NOMO-1 (cell line): ENCODE measurements around the gene DKKL1.

ENCODE experiments used
- DNase-seq, 2 experiments: peaks; one replicate each; lab custom pipeline; 2025; ENCODE audit not compliant: unreplicated experiment in 2 of 2; lab: John Stamatoyannopoulos, UW

The DKKL1 gene

DNA sequence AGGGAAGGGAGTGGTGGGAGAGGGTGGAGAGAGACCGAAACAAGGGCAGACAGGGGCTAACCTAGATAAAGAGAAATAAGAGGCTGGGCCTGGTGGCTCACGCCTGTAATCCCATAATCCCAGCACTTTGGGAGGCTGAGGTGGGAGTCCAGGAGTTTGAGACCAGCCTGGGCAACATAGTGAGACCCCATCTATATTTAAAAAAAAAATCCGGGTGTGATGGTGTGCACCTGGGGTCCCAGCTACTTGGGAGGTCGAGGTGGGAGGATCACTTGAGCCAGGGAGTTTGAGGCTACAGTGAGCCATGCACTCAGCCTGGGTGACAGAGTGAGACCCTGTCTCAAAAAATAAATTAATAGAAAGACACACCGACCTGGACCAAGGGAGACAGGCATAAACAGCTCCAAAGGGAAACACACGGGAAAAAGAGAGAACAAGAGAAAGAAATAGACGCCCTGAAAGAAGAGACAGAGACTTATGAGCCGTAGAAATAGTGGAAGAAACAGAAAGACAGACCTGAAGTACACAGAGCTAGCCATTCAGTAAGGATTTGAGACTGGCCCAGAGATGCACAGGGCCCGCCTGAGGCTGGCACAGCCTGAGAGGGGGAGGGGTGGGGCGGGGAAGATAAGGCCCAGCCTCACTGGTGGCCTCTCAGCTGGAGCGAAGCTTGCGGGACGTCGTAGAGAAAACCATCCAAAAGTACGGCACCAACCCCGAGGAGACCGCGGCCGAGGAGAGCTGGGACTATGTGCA lies 26.2 kb upstream of the DKKL1 start:
- no peak for DNase-seq

DNA sequence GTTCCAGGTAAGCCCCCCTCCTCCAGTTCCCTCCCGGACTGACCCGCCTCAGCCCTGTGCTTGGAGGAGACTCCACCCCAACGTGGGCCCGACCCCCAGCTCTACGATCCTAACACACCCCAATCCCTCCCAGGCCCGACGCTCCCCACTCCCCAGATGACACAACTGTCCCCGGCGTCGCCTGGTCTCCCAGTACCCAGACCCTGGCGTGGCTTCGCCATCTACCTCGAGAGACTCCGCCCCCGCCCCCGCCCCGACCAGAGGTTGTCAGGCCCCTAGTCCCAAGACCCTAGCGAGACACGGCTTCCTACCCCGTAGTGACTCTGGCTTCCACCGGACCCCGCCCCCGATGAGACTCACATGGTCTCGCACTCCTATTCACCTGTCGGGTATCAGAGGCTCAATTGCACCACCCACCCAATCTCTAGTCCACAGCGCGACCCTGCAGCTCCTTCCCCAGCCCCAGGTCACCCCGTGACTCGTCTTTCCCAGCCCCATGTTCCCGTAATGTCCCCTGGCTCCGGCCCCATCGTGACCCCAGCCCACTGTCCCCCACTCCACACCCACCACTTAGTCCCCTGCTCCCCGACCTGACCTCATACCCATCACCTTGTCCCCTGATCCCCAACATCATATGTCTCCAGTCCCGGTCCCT lies 25.5 kb upstream of the DKKL1 start:
- no peak for DNase-seq

DNA sequence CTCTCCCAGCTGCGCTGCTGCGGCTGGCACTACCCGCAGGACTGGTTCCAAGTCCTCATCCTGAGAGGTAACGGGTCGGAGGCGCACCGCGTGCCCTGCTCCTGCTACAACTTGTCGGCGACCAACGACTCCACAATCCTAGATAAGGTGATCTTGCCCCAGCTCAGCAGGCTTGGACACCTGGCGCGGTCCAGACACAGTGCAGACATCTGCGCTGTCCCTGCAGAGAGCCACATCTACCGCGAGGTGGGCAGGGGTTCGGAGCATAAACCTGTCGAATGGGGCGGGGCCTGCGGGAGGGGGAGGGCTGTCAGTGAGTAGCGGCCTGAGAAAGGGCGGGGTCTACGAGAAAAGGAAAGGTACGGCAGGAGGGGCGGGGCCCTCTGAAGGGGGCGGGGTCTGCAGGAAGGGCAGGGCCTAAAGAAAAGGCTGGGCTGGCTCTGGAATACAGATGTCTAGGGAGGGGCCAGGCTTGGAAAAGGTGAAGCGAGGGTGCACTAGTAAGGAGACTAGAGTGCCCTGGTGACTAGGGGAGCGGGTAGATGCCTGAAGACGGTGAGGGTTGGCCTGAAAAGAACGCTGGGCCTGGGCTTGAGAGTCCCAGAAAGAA lies 24.9 kb upstream of the DKKL1 start:
- no peak for DNase-seq

DNA sequence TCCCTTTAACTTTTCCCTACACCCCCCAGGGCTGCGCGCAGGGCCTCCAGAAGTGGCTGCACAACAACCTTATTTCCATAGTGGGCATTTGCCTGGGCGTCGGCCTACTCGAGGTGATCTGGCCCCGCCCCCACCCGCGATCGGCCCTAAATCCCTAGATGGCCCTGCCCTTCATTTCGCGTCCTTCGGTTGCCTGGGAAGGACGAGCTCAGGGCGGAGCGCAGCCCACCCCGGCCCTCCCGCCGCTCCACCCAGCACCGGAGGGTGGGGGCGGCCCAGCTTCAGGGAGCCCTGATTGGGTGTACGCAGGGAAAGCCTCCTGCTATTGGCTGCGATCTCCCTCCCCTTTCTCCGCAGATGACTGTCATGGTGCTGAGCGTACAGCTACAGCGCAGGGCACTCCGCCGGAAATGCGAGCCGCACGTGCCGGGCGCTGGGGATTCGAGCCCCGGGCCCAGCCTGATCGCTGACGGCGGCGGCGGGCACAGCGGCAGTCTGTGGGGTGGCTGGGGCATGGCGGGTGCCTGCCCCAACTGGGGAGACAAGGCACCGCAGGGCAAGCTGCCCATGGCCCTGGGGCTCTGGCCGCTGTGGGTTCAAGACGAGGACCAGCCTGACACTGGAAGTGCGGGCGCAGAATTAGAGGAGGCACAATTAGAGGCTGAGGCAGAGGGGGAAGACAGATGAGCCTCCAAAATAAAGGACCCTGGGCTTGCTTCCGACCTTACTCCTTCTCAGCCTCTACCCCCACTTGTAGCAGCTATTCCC lies 24.2 kb upstream of the DKKL1 start:
- no peak for DNase-seq

DNA sequence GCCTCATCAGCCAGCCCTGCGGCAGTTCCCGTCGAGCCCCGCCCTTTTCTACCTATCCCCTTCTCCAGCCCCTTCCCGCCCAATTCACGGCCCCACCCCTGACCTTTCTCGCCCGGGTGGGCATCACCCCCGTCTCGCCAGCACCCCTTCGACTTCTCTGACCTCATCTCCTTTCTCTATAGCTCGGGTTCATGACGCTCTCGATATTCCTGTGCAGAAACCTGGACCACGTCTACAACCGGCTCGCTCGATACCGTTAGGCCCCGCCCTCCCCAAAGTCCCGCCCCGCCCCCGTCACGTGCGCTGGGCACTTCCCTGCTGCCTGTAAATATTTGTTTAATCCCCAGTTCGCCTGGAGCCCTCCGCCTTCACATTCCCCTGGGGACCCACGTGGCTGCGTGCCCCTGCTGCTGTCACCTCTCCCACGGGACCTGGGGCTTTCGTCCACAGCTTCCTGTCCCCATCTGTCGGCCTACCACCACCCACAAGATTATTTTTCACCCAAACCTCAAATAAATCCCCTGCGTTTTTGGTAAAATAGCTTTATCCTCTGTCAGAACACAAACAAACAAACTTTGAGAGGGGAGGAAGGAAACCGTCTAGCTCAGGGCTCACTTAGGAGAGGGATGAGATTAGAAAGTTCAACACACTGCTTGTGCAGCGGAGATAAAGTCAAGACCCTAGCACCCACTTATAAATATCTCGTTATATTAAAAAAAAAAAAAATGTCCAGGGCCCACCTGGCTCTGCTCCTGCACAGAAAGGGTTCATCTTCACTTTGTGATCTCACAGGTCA lies 23.4 kb upstream of the DKKL1 start:
- no peak for DNase-seq

DNA sequence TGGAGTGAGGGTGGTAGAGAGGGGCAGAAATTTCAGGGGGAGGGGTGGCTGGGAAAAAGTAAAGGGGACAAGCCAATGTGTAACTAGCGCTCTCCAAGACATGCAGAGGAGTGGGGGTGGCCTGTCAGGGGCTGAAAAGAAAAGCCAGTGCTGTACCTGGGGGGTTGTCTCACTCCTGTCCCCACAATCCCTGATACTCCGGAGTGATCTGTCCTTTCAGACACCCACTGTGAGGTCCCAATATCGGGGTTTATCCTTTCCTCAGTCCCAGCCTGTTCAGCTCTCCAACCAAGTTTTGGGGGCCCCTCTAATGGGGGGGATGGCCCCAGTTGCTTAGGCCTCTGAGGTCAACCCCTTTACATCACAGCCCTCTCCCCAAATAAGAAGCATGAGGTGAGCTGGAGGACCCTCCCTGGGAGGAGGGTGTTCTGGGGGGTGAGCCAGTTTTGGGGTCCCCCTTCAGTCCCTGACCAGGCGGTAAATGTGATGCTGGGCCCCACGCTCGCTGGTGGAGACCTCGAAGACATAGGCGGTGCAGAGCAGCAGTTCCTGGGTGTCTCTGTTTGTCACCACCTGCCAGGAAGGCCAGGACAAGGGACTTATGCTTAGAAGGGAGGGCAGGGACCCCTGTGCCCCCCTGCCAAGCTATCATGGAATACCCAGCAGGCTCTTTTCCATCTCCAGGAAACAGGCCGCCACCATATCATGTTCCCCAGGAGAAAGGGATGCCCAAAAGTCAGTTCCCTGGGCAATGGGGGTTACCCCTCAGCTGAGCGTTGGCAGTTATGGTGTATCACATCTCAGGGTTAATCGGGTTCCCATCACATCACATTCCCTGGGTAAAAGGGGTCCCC lies 22.6 kb upstream of the DKKL1 start:
- DNase-seq = no peak

DNA sequence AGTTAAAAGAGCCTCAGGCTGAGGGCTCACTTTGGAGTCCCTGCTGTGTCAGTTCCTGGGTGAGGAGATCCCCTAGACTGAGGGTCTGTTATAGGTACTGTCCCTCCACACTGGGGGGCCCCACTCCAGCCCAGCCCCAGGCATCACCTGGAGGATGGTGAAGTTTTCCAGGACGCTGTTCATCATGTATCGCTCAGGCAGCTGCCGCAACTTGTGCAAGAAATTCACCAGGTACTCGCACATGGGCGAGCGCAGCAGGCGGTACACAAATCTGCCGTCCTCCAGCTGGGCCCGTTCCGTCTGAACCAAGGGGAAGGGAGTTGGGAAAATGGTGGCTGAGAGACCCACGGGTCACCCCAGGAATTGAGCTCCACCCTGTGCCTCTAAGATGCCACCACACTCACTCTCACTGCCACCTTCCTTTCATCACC lies 21.4 kb upstream of the DKKL1 start:
- no peak for DNase-seq

DNA sequence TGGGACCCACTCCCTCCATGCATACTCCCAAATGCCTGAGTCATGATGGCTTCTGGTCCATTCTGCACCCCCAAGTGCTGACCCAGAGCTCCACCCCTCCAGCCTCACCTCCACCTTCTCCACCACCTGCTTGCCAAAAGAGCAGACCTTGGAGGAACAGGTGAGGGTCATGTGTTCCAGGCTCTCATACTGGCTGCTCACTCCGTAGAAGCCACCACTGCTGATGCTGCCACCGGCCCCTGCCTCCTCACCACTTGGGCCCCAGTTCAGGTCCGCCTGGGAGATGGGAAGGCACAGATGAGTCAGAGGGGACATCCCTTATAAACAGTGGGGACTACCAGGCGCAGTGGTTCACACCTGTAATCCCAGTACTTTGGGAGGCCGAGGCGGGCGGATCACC lies 20.6 kb upstream of the DKKL1 start:
- DNase-seq = no peak

DNA sequence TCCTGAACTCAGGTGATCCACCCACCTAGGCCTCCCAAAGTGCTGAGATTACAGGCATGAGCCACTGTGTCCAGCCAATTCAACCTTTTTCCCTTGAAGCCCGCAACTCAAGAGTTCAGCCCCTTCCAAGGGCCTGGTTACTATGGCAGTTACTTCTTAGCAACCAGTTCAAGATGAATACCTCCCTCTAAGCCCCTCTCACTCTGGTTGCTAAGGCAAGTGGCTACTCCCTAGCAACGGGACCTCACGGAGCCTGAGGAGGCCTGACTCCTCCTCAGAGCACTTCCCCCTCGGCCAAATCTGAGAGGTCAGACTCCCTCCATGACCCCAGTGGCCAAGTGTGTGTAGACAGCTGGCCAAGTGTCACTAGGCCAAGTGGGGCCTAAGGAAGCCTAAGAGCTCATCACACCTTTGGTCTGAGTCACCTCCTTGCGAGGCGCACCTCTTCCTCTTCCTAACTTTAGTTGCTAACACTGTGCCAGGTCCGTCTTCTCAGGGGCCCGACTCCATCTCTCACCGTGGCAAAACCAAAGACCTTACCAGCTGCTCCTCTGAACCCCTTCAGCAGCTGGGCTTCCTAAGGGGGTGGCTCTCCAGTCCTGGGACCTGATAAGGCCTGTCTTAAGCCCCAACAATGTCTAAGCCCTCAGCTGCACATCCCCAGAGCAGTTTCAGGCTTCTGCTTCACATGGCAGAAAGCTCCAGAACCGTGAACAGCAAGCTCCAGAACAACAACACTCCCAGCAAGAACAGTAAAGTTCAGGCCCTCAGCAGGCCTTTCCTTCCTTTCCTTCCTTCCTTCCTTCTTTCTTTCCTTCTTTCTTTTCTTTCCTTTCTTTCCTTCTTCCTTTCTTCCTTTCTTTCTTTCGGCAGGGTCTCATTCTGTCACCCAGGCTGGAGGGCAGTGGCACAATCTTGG lies 18.9 kb upstream of the DKKL1 start:
- DNase-seq = no peak

DNA sequence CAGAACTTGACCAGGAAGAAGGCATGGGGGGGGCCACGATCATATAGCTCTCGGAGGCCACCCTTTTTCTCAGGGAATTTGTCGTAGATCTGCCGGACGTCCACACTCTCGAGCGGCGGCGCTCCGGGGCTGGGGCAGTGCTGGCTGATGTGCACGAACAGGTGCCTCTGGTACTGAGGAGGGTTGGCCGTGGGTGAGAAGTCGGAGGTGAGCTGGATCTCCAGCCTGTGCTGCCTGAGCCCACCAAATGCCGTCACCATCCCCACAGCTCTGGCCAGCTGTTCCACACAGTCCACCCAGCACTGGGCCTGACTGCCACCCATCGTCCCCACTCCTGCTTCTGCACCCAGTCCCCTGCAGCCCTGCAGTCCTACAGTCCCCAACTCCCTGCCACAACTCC lies 16.5 kb upstream of the DKKL1 start:
- DNase-seq = no peak

DNA sequence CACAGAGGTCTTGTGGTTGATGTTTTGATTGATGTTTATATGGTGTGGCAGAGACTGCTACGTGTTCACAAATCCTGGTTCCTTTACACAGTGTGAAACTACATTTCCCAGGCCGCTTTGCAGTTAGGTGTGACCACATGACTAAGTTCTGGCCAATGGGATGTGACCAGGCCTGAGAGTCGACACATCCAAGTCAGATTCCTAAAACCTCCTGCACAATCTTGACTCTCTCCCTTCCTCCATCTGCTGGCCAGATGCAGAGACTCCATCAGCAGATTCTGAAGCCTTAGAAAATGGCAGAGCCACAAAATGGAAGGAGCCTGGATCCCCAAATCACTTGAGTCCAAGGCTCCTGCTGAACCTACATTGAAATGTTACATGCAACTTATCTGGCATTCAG lies 15.8 kb upstream of the DKKL1 start:
- DNase-seq = no peak

DNA sequence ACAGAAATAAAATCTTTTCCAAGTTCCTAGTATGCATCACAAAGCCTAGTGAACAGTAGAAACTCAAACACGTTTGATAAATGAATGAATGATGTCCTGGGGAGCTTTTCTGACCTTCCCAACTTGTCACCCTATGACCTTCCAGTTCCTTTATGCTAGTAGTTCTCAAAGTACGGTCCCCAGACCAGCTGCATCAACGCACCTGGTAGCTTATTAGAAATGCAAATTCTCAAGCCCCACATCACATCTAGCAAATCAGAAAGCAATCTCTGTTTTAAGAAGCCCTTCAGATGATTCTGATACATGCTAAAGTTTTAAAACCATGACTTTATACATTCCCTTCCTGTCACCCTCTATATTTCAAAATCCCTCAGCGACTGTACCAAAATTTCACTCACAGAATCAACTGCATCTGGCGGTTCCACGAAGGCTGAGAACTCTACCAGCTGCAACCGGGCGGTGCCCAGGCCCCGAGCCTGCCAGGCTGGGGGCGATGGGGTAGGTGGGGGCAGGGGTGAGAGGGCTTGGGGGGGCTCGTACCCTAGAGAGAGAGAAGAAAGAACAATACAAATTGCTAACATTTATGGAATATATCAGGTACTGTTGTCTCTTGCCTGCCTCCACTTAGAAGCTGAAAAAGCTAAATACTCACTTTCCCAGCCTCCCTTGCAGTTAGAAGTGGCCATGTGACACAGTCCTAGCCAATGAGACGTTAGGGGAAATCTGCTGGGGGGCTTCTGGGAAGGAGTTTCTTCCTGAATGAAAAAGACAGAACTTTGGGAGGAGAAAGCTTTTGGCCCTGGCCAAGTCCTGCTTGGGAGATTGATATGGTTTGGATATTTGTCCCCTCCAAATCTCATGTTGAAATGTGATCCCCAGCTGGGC lies 15.1 kb upstream of the DKKL1 start:
- no peak for DNase-seq

DNA sequence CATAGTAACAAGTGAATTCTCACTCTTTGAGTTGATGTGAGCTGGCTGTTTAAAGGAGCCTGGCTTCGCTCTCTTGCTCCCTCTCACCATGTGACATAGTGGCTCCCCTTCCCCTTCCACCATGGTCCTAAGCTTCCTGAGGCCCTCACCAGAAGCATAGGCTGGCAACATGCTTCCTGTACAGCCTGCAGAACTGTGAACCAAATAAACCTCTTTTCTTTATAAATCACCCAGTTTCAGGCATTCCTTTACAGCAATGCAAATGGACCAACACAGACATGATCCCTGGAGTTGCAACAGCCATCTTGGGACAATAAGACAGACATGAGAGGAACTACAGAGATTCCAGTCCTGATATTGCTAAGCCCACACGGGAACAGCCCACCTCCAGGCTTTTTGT lies 14.1 kb upstream of the DKKL1 start:
- DNase-seq = no peak

DNA sequence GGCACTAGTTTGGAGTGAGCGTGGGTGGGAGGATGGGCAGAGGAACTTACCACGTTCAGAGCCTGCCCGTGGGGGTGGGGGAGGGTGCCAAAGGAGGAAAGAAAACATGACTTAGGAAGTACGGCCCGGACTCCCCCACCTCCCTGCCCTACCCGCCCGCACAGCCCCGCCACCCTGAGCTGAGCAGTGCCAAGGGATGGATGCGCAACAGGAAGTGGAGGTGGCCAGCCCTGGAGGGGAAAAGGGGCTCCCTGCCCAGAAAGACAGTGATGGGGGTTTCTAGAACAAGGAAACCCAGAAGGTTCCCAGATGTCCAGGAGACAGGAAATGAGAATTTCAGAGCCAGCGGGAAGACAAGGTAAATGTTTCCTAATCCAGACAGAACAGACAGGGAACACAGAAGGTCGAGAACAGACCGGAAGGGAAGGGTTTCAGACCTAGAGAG lies 7.7 kb upstream of the DKKL1 start:
- peak in 1 of 2 experiments; percentile 35 for DNase-seq

DNA sequence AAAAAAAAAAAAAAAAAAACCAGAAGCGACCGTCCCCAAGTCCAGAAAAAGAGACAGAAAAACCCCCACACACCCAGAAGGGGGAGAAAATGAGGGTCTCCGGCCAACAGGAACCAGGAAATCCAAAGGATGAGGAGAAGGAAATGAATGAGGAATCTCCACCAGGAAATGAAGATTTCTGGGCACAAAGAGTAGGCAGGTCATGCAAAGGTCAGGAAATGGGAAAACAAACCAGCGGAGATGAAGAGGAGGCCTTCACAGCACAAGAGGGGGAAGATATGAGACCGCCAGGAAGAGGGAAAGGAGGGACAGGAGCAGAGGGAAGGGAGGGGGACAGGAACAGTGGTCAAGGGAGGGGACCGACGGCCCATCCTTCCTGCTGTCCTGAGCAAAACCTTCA lies 7.3 kb upstream of the DKKL1 start:
- no peak for DNase-seq

DNA sequence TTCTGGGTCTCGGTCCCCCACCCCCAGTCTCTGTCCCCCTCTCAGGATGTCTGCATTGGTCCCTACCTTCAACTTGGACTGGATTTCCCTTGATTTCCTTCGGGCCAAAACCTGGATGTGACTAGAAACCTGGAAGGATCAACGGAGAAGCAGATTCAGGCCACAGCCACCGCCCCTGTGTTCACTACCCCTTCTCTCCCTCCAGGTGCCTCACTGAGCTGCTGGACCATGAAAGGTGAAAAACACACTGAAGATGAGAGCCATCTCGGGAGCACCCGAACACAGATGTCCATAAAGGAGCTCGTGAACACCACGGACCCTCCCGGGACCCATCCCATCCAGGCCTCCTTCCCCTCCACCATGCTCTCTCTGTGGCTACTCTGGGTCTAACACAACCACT lies 6.5 kb upstream of the DKKL1 start:
- no peak for DNase-seq
